Measurements from ENCODE around the gene PEX1.
"Not testable (repeated sequence)": the region's sequence is repeated elsewhere in the genome, so short reads cannot be mapped to it uniquely, and the experiment has no call there.

PEX1 gene

DNA sequence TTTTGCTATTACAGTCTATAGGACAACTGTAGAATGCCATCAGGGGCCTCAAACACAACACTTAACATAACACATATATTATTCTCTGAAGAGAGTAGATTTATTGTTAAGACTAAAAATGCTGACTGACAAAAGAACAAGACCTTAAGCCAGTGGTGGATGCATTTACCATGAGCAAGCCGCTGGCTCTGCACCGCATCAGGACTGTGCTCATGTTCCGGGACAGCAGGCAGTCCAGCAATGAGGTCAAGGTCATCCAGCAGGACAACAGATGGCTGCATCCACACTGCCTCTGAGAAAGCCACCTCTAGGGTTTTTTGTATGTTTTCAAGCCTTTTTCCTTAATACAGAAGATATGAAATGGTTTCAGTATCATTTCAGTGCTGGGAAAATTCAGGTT lies 23.8 kb downstream of the PEX1 start:
- DNase-seq (ENCODE audit: low spot score): no peak

DNA sequence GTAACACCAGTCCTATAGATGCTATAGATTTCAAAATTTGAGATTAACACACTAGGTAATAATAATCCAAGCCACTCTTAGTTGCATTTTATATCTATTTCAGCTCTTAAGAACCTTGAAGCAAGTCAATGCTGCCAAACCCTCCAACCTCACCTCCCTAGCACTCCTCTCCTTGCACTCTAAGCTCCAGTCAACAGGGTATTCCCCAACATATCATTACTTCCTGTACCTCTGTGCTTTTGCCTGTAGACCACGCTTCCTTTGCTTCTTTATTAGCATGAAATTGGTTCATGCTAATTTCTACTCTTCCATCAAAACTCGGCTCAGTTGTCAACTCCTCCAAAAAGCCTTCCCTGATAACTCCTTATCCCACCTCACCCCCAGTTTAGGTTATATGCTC lies 24.6 kb downstream of the PEX1 start:
- no peak for DNase-seq (ENCODE audit: low spot score)

- DNase-seq (ENCODE audit: low spot score): no peak
Measured at GRCh38 chr7:92498557-92498956, 29.8 kb downstream of the PEX1 start.

- no peak for DNase-seq (ENCODE audit: low spot score)
Measured at GRCh38 chr7:92496876-92497275, 31.4 kb downstream of the PEX1 start.

- no peak for DNase-seq (ENCODE audit: low spot score)
Measured at GRCh38 chr7:92489634-92490033, 38.7 kb downstream of the PEX1 start.

GRCh38 chr7:92487804-92488203 lies 40.5 kb downstream of the PEX1 start:
- DNase-seq (ENCODE audit: low spot score): no peak

GRCh38 chr7:92485974-92486373 lies 42.3 kb downstream of the PEX1 start:
- no peak for DNase-seq (ENCODE audit: low spot score)

- no peak for DNase-seq (ENCODE audit: low spot score)
Measured at GRCh38 chr7:92485267-92485892, 42.9 kb downstream of the PEX1 start.

- DNase-seq (ENCODE audit: low spot score): not testable (repeated sequence)
Measured at GRCh38 chr7:92484226-92484625, 44.1 kb downstream of the PEX1 start.

DNA sequence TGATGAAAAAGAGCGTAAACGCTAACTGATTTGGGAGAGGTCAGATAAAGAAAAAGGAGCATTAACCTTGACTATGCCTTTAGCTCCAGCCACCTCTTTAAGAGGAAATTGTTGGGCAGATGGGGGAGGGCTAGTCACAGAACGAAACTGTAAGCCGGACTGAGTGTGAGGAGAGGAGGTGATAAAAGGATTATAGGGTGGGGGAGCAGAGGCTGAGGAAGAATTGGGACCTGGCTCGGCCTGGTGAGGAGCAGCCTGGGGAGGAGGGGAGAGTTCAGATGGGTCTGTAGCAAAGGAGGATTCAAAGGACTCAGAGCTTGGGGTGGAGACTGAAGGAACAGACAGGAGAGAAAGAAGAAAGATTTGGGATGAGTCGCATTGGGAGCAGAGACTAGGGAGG lies 44.7 kb downstream of the PEX1 start:
- not testable (repeated sequence) for DNase-seq (ENCODE audit: low spot score)

DNA sequence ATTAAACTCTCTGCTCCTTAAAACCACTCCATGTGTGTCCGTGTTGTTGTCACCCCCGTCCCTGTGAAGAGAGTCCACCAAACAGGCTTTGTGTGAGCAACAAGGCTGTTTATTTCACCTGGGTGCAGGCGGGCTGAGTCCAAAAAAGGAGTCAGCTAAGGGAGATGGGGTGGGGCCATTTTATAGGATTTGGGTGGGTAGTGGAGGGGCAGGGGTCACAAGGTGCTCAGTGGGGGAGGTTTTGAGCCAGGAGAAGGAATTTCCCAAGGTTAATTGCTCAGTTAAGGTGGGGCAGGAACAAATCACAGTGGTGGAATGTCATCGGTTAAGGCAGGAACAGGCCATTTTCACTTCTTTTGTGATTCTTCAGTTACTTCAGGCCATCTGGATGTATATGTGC lies 49.2 kb downstream of the PEX1 start:
- DNase-seq (ENCODE audit: low spot score): not testable (repeated sequence)

DNA sequence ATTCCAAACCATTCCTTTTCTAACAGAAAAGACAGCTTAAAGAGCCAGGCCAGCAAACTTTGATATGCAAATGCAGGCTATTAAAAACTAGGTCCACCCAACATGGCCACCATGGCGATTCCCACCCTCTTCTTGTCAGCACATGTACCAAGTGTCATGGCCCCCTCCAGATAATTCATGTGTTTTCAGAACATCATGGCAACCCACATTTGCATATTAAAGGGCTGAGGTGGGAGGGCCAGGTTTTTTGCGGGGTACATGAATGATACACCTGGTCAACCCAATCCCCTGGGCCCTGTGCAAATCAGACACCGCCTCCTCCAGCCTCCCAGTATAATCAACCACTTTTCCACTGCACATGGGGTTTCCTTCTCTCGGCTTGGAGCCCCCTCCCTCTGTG lies 49.6 kb downstream of the PEX1 start:
- DNase-seq (ENCODE audit: low spot score): no peak

GRCh38 chr7:92478095-92478494 lies 50.2 kb downstream of the PEX1 start:
- DNase-seq (ENCODE audit: low spot score): no peak

DNA sequence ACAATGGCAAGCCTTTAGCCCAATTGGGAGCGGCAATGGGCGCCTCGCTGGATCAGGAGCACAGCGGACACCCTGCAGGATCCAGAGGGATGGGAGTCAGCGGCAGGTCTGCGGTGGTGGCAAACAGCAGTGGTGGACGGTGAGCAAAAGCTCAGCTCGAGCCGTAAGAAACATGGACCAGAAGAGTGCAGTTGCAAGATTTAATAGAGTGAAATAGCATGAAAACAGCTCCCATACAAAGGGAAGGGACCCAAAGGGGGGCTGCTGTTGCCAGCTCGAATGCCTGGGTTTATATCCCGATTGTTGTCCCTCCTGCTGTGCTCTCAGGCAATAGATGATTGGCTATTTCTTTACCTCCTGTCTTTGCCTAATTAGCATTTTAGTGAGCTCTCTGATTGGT lies 50.6 kb downstream of the PEX1 start, which contains the start of gene ERVW-1:
Gene ERVW-1 (minus strand): TSS at position 266 of the 400 bp plus-strand sequence. CDS start 7,565 bp downstream, outside the sequence.
- not testable (repeated sequence) for DNase-seq (ENCODE audit: low spot score)

- DNase-seq (ENCODE audit: low spot score): not testable (repeated sequence)
Measured at GRCh38 chr7:92475851-92476590, 52.3 kb downstream of the PEX1 start.

DNA sequence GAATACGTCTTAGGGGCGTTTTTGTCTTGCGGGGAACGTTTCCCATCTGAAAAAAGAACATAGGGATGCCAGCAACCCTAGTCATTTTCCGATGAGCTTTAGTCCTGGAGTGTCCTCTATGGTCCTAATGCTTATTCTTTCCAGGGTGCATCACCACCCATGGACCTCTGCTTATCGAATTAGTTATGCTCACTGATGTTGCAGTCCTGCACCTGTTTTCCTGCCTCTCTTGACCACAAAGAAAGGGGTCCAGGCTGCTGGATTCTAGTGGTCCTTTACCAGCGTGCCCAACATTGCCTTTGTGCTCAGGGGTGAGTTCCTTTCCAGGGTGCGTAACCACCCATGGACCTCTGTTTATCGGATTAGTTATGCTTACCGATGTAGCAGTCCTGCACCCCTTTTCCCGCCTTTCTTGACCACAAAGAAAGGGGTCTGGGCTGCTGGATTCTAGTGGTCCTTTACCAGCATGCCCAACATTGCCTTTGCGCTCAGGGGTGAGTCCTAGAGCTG lies 53.0 kb downstream of the PEX1 start:
- not testable (repeated sequence) for DNase-seq (ENCODE audit: low spot score)

GRCh38 chr7:92473989-92474388 lies 54.3 kb downstream of the PEX1 start:
- not testable (repeated sequence) for DNase-seq (ENCODE audit: low spot score)

DNA sequence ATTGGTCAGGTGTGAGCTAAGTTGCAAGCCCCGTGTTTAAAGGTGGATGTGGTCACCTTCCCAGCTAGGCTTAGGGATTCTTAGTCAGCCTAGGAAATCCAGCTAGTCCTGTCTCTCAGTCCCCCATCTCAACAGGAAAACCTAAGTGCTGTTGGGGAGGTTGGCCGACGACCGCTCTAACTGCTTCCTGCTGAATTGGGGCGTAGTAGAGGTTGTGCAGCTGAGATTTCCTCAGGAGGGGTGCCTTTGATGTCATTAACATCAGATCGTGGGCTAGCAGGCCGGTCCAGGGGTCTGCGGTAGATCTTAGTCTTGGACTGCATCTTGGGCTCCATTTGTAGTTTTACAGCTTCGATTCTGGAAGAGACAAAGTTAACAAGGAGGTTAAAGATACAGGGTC lies 59.7 kb downstream of the PEX1 start:
- not testable (repeated sequence) for DNase-seq (ENCODE audit: low spot score)

- DNase-seq (ENCODE audit: low spot score): no peak
Measured at GRCh38 chr7:92466682-92467081, 61.6 kb downstream of the PEX1 start.

GRCh38 chr7:92464515-92464914 lies 63.8 kb downstream of the PEX1 start:
- no peak for DNase-seq (ENCODE audit: low spot score)

DNA sequence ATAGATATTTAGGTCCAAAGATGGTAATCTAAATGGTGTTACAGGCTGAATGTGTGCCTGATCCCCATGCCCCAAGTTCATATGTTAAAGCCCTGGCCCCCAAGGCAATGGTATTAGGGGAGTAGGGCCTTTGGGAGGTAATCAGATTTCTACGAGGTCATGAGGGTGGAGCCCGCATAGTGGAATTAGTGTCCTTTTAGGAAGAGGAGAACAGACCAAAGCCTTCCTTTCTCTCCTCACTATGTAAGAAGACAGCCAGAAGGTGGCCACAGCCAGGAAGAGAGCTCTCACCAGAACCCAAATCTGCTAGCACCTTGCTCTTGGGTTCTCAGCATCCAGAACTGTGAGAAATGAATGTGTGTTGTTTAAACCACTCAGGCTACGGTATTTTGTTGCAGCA lies 65.8 kb downstream of the PEX1 start:
- DNase-seq (ENCODE audit: low spot score): no peak

DNA sequence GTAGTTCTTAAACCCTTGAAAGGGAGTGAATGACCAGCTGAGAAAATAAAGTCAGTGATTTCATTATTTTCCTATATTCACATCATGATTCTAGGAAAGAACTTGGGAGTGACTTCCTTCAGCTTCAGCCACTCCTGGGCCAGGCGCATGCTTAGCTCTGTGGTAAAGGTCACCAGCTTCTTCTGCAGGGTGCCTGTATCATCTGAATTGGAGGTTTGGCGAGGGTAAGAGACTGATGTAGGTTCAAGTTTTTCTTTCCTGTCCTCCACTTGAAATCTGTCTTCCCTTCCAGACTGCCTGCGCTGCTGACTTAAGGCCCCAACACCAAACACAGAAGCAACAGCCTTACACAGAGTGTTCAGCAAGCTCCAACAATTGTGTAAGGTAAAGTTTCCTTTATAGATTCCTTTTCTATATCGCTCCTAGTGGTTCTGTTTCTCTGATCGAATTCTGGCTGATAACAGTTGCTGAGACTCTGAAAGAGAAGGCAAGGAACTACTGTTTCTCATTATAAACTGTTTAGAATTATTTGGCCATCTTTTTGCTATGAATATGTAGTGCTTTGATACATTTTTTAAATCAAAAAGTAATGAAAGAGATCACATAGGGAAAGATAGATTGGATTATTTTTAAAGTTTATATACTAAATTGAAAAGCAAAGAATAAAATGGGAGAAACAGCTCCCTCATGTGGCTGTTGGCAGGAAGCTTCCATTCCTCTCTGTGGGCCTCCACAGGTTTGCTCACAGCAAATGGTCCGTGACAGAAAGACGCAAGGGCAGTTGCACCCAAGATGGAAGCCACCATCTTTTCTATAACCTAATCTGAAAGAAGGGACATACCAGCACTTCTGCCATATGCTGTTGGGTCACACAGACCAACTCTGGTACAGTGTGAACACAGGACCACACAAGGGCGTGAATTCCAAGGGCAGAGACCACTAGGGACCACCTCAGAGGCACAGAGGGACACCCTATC lies 67.0 kb downstream of the PEX1 start:
- DNase-seq (ENCODE audit: low spot score): peak; percentile 41
